HG03196 (cell line): Measurements from ENCODE around the gene RARG.
"Not testable (repeated sequence)": the region's sequence is repeated elsewhere in the genome, so short reads cannot be mapped to it uniquely, and the experiment has no call there.

Experiments
- ATAC-seq: cut with Tn5 transposase; IDR thresholded peaks from one replicate; pipeline ENCODE4 v1.9.1; 2021; ENCODE audit not compliant: unreplicated experiment

RARG gene

GRCh38 chr12:53211476-53212381 is 20.3 kb downstream of the RARG start:
- ATAC-seq = no peak

DNA sequence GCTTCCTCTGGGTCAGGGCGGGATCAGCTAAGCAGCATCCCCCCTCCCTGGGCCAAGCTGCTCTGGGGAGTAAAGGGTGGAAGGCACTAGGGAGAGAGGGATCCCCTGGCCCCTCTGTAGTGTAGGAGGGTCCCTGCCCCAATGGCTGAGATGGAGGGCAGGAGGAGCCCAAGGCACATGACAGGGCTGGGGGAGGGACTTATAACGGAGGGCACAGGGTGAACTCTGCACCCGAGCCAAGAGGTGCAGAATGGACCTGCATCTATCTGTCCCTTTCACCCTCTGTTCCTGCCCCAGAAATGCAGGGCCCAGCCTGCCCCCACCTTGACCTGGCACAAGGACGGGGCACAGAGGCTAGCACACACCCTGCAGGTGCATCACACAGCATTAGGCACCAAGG is 21.2 kb downstream of the RARG start:
- no peak for ATAC-seq

DNA sequence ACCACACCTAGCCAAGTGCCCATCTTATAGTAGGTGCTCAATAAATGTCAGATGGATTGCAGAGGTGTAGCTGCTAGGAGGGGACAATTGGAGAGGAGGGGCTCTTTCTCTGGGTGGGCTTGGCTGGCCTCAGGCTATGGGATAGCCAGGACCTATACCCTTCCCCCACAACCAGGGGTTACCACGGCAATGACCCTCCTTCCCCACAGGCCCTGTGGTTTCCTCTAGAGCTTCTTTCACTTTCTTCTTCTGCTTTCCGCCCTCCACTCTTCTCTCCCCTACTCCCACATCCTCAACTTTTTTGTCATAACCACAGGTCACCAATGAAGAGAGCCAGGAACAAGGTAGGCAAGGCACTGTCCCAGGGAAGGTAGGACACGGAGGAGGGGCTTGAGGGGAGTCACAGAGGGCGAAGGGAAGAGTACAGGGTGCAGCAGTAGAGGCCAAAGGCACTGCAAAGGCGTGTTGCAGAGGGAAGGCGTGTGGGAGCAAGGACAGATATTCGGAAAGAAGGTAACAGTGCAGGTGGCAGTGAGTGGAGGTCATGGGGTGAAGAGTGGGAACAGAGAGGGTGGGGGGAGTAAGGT is 23.0 kb downstream of the RARG start:
- ATAC-seq = no peak

DNA sequence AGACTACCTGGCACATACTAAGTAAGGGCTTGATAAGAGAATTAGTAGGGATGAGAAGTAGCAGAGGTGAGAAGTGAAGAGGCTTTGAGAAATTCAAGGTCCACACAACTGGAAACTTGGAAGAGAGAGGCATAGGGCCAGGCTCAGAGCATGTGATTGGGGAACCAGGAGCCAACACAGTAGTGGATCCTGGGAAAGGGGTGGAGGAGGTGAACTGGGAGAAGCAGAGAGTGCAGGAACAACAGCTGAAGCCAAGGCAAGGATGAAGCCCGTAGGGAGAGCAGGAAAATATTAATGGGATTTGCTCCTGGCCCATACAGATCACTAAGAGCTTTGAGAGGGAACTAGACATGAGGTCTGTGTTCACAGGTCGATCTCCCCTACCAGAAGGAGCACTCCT is 23.6 kb downstream of the RARG start:
- ATAC-seq = no peak

GRCh38 chr12:53207042-53207441 is 25.0 kb downstream of the RARG start, which contains the start of gene ITGB7:
TSS of gene ITGB7 (minus strand) at chr12:53207251. CDS start at chr12:53200443, 6,808 bp downstream.
- peak; percentile 44 for ATAC-seq

GRCh38 chr12:53205747-53206419 is 26.1 kb downstream of the RARG start:
- ATAC-seq = peak; percentile 63

GRCh38 chr12:53204351-53204750 is 27.7 kb downstream of the RARG start:
- no peak for ATAC-seq

DNA sequence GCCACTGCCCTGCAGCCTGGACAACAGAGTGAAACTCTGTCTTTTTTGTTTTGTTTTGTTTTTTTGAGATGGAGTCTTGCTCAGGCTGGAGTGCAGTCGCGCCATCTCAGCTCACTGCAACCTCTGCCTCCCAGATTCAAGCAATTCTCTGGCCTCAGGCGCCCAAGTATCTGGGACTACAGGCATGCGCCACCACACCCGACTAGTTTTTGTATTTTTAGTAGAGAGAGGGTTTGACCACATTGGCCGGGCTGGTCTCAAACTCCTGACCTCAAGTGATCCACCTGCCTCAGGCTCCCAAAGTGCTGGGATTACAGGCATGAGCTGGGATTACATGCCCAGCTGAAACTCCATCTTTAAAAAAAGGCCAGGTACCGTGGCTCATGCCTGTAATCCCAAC is 29.7 kb downstream of the RARG start:
- not testable (repeated sequence) for ATAC-seq

DNA sequence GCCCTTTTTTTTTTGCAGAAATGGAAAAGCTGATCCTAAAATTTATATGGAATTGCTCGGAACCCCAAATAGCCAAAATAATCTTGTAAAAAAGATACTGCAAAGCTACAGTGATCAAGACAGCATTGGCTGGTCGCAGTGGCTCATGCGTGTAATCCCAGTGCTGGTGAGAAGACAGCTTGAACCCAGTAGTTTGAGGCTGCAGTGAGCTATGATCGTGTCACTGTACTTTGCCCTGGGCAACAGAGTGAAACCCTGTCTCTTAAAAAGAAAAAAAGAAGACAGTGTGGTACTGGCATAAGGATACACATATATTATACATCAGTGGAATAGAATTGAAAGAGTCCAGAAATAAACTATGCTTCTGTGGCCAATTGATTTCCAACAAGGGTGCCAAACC is 30.4 kb downstream of the RARG start:
- ATAC-seq = no peak

DNA sequence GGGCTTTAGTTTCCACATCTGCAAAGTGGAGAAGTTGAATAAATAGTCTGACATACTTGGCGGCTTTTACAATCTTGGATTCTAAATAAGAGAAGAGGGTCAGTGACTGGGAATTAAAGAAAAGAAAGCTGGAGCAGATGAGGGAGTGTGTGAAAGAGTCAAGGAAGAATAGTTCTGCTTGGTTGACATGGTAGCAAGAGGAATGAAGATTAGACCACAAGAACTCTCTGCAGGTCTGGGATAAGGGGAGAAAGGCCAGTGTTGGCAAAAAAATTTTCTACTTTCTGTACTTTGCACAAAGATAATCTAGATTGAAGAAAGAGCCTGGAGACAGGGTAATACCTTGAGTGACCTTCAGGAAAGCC is 30.9 kb downstream of the RARG start:
- ATAC-seq = no peak

DNA sequence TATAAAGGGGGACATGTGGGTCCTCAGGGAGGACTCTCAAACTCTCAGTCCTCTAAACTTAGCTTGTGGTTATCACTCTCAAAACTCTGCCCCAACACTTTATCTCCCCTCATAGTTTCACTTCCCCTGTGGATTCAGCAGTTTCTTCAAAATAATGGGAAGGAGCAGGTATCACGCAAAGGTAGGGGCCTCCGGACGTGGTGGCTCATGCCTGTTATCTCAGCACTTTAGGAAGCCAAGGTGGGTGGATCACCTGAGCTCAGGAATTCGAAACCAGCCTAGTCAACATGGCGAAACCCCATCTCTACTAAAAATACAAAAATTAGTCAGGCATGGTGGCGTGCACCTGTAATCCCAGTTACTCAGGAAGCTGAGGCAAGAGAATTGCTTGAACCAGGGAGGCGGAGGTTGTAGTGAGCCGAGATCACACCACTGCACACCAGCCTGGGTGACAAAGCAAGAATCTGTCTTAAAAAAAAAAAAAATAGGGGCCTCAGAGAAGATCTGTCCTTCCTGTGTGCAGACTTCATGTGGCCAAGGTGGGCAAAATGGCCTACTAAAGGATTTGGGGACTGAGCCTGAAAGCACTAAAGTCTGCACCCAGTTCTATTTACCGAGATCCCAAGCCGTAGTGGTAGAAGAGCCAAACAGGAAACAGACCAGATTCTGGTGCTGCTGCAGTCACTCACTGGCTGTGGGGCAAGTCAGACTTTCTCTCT is 31.4 kb downstream of the RARG start:
- ATAC-seq = peak; percentile 50

DNA sequence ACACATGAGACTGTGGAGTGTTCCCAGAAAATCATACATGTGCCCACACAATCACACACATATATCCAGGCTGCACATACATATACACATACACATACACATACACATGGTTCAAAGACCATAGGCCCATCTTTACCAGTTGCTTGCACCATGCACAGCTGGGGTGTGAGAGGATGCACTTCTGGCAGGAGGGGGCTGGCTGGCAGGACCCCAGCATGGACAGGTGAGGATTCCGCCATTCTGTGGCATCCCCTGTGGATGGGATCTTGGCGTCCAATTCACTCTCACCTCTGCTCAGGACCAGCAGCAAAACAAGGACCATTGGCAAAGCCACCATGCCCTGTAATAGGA is 31.9 kb downstream of the RARG start:
- peak; percentile 17 for ATAC-seq

- ATAC-seq = no peak
These were observed 32.3 kb downstream of the RARG start for GRCh38 chr12:53199700-53200099.

DNA sequence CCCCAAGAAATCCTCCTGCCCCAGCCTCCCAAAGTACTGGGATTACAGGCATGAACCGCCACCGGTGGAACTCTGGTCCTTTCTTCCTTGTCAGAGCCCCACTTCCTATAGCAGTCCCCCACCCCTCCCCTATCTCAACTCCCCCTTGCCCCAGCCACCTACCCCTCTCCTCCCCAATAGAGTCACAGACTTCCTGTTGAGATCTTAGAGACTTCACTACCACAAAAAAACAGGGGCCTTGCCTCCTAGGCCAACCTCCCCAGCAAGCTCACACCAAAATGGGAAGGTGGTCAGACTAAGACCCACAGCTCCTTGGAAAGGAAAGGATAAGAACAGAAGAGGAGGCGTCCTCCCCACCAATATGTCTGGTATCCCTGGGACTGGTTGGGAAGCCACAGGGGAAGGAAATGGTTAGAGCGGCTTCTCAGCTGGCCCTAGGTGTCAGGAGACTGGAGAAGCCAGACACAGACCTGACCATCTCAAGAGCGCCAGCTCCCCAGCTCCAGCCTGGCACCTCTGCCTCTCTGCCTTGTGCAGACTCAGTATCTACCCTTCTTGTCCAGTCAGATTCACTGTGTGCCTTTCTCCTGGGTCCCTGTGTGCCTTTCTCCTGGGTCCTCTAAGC is 33.4 kb downstream of the RARG start:
- no peak for ATAC-seq

GRCh38 chr12:53197011-53197640 is 34.9 kb downstream of the RARG start:
- no peak for ATAC-seq

DNA sequence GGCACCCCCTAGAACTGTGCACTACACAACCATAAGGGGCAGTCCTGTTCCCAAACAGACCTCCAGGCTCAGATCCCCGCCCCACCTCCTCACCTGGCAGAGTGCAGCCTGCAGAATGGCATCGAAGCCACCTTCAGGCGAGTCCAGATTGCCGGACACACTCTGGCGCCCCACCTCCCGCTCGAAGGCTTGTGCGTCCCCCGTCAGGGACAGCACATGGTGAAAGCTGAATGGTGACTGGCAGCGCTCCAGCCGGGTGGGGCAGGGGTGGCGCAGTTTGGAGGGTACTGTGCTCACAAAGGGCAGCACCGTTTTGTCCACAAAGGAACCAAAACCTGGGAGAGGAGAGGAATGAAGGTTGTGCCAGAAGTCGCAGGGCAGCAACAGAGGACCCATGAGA is 35.5 kb downstream of the RARG start:
- ATAC-seq = no peak

DNA sequence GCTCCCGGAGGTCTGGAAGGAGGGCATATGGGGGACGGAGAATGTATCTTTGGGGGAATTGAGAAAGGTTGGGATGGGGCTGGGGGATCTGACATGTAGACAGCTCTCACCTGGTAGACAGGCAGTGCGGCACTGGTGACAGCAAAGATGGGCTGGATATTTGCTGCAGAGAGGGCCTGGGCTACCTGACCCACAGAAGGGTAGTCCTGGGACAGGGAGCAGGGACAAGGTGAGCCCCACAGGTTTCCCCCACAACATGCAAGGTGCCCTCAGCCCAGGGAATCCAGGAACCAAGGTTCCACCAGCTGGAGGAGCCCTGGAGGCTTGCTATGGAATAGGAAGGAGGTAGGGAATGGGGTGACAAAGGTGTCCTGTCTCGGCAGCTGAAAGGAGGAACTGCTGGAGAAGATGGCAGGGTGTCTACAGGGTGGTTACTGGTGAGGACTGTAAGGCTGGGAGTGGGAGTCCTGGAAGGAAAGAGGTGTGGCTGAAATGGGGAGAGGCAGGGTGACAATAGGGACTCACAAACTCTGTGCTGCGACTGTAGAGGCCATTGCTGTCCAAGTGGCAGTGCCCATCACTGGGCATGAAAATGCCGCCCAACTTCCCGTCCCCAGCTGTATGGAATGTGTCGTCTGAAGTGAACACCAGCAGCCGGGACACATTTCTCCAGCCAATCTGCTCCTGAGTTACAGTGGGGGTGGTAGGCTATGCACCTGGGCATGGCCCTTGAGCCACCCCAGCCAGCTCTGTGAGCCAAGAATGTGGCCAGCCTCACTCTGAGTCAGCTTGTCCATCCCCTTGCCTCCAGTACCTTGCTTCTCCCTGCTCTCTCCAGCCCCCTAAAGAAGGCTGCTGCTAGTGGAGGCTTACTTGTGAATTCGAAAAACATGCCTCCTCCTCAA is 36.2 kb downstream of the RARG start:
- ATAC-seq = no peak

DNA sequence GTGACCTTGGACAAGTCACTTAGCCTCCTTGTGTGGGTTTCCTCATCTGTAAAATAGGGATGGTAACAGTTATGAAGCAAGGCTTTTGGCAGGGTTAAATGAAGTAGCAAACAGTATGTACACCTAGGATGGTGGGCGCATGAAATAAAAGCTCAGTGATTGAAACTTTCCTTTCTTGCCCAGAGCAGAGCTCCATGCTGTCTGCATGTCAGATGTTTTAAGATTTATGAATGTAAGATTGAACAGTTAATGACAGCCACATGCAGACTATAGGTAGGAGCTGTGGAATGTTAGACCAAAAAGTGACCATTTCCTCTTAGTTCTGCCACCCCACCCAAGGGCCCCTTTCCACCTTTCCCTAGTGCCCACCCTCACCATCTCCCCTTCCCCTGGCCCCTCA is 37.0 kb downstream of the RARG start:
- ATAC-seq = no peak

DNA sequence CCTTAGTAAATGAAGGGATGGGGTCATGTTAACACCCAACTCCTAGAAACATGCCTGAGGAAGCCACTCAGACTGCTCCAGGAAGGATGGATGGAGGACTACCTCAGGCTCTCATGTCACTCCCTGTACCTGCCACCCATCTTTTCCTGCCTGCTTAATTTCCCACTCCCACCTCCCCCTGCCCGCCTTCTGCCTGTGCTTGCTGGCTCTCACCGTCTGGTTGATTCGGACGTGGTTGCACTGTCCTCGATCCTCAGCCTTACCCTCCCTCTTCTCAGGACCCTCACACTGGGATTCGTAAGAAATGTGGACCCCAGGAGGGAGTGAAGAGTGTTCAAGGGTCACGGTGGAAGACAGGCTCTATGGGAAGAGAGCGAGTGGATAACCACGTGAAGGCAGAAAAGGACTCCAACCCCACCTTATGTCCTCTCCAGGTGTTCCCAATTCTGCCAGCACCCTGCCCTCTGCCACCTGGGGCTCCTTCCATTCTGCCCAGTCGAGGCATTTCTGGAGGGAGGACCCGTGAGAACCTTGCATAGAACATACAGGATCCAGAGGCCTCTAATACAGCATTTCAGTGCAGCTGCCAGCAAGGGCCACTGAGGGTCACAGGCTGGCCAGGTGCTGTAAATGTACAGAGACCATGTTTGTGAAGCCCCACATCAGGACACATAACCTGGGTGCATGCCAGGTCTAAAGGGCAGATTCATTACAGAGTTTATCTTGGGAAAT is 37.9 kb downstream of the RARG start:
- ATAC-seq = no peak
